ENCODE measurements around the gene USP6NL. TPM values are rescaled to one million over a fixed set of nuclear protein-coding genes. Genes with fewer than 3 reads are reported as not detected.

Gene USP6NL
- total and polyA plus RNA-seq, 10 of the 15 experiments (the other 5 are each of a cell fraction or from before 2014, with no cell fraction given) = 4.0 to 27.7 (median 18.2) TPM

GRCh38 chr10:11609492-11610093 is 1.9 kb downstream of the USP6NL start (continued):
- peak; percentile 47; the same call in 1 of the 2 replicates for TF ChIP-seq EED (IDR thresholded peaks at IDR 0.05; ENCODE audit: low read depth)
- TF ChIP-seq PAX8 (IDR thresholded peaks at IDR 0.05) = no peak
- TF ChIP-seq CHD4 (IDR thresholded peaks at IDR 0.05) = no peak
- TF ChIP-seq ZNF207 (IDR thresholded peaks at IDR 0.05; ENCODE audit: borderline replicate concordance) = no peak
- TF ChIP-seq IKZF2 (IDR thresholded peaks at IDR 0.05) = peak in 1 of 2 experiments; percentile 47; a peak in 1 of 4 replicates
- no peak for TF ChIP-seq GABPA (IDR thresholded peaks at IDR 0.05; ENCODE audit: low read depth)
- no peak for TF ChIP-seq CEBPZ (IDR thresholded peaks at IDR 0.05; ENCODE audit: low read depth, low read length)
- TF ChIP-seq ZBTB4 (CRISPR knock-in tag; IDR thresholded peaks at IDR 0.05) = no peak
- no peak for TF ChIP-seq KAT2A (conservative IDR thresholded peaks at IDR 0.05; ENCODE audit: control insufficient read depth, low read depth, low read length)
- no peak for TF ChIP-seq NR2F1 (conservative IDR thresholded peaks at IDR 0.05)
- TF ChIP-seq TARDBP (IDR thresholded peaks at IDR 0.05; ENCODE audit: borderline replicate concordance) = no peak
- no peak for TF ChIP-seq IRF3 (IDR thresholded peaks at IDR 0.05)
- TF ChIP-seq ESRRA (IDR thresholded peaks at IDR 0.05; ENCODE audit: low read length) = no peak
- peak; percentile 79; the same call in 2 of the 3 replicates for TF ChIP-seq POU2F2 (IDR thresholded peaks at IDR 0.05; ENCODE audit: borderline replicate concordance, low read depth, low read length)
- 0 out of 2 replicates have a peak, but pooled peaks have one; percentile 21 for TF ChIP-seq PML (IDR thresholded peaks at IDR 0.05; ENCODE audit: low read length)
- TF ChIP-seq ZNF217 (IDR thresholded peaks at IDR 0.05) = no peak
- no peak for TF ChIP-seq MLLT1 (IDR thresholded peaks at IDR 0.05)
- no peak for TF ChIP-seq RELB (IDR thresholded peaks at IDR 0.05; ENCODE audit: low read depth)
- no peak for TF ChIP-seq HDGF (IDR thresholded peaks at IDR 0.05)
- no peak for TF ChIP-seq RB1 (IDR thresholded peaks at IDR 0.05; ENCODE audit: borderline replicate concordance)
- no peak for TF ChIP-seq DPF2 (IDR thresholded peaks at IDR 0.05)

Measured in GM12878 (cell line).